Measurements from ENCODE around the gene NCBP3. TPM values are rescaled to one million over a fixed set of nuclear protein-coding genes. Genes with fewer than 3 reads are reported as not detected.

NCBP3 gene
- total and polyA plus RNA-seq, 2 of the 8 experiments (the other 6 are each of a cell fraction or from before 2014, with no cell fraction given) = 19.6 to 46.1 TPM

GRCh38 chr17:3891626-3892094, 45.6 kb upstream of the NCBP3 start:
- Histone ChIP-seq H3K79me2 (ENCODE audit: control insufficient read depth in 1 of 2, insufficient read depth in 2 of 2, low read length in 2 of 2) (no peaks in the 10 kb centered on the region; a peak in 1 of 4 replicates), H2BK12ac (ENCODE audit: low read depth, low read length) (peak overlapping the region; percentile 95), H3K27me3 (replicated peaks in 1 of 4; ENCODE audit: control insufficient read depth in 3 of 4, extremely low read depth in 1 of 4, insufficient read depth in 3 of 4, low read length in 3 of 4) (peaks cover 0 to 6% (median 1%) of the 10 kb centered on the region in 4 experiments; a peak in 3 of 7 replicates), H3K9me3 (ENCODE audit: insufficient read depth in 2 of 2, low read depth in 1 of 2, low read length in 1 of 2) (no peaks in the 10 kb centered on the region), H3K23ac (ENCODE audit: insufficient read length) (no peak overlapping the region), H3K4ac (replicated peaks; ENCODE audit: insufficient read length, low read depth, low read length) (peak overlapping the region; percentile 63), H3K79me1 (ENCODE audit: low read depth, low read length) (peaks cover 4% of the 10 kb centered on the region; the same call in 1 of the 2 replicates), H3K27ac (ENCODE audit: low read depth, low read length) (no peak overlapping the region), H2BK120ac (replicated peaks; ENCODE audit: low read depth, low read length) (no peak overlapping the region), H4K20me1 (replicated peaks in 1 of 2; ENCODE audit: control insufficient read depth in 1 of 2, insufficient read depth in 2 of 2, low read length in 2 of 2) (peaks cover 3 to 8% of the 10 kb centered on the region in 2 experiments), H4K5ac (ENCODE audit: insufficient read length, low read depth, low read length) (no peak overlapping the region), H2AK5ac (ENCODE audit: low read depth, low read length) (no peak overlapping the region), H2BK5ac (ENCODE audit: low read depth, low read length) (no peak overlapping the region; the same call in 1 of the 2 replicates), H4K8ac (ENCODE audit: extremely low read depth, insufficient read depth, low read length) (no peak overlapping the region), H2AFZ (ENCODE audit: low read length) (no peak overlapping the region), H3K4me1 (replicated peaks in 1 of 4; ENCODE audit: control insufficient read depth in 3 of 4, insufficient read depth in 4 of 4, low read length in 3 of 4) (peaks cover 6 to 34% (median 24%) of the 10 kb centered on the region in 4 experiments), H3K36me3 (ENCODE audit: control insufficient read depth in 2 of 4, insufficient read depth in 4 of 4, low read length in 3 of 4) (no peaks in the 10 kb centered on the region), H4K91ac (replicated peaks; ENCODE audit: insufficient read length, low read length) (no peak overlapping the region), H3K56ac (replicated peaks; ENCODE audit: insufficient read length, low read depth, low read length) (no peak overlapping the region), H3K23me2 (ENCODE audit: low read depth, low read length) (peaks cover 15% of the 10 kb centered on the region; the same call in 1 of the 2 replicates), H2BK20ac (ENCODE audit: low read length) (peak overlapping the region; percentile 62; the same call in 1 of the 2 replicates), H3K9ac (replicated peaks in 1 of 4; ENCODE audit: extremely low read depth in 1 of 4, low read depth in 3 of 4, low read length in 3 of 4) (peak overlapping the region in 2 of 4 experiments; percentile 42 to 52; a peak in 3 of 7 replicates), H3K18ac (ENCODE audit: extremely low read depth, low read length) (peak overlapping the region; percentile 48), H3K4me2 (ENCODE audit: insufficient read depth in 1 of 2, low read depth in 2 of 2, low read length in 2 of 2) (peak overlapping the region; percentile 77 to 90), H3K14ac (ENCODE audit: insufficient read length) (no peak overlapping the region), H3K4me3 (ENCODE audit: extremely low read depth in 1 of 4, insufficient read depth in 2 of 4, low read depth in 3 of 4, low read length in 4 of 4) (peak overlapping the region; percentile 52 to 82 (median 63)), H2BK15ac (ENCODE audit: low read length) (no peak overlapping the region; the same call in 1 of the 2 replicates)
- WGBS, 2 experiments (ENCODE audit: extremely low coverage in 1 of 2, insufficient coverage in 1 of 2, insufficient read length in 1 of 2, insufficient replicate concordance in 2 of 2, low coverage in 1 of 2, low lambda C conversion rate in 2 of 2, missing lambda C conversion rate in 1 of 2) = 9% methylated on average over 12 of the region's 12 CpGs; no CpG with 5 or more reads in 1 of the 2 experiments
- POLR2A ChIA-PET (ENCODE audit: partially characterized antibody) = interaction anchor here (0.6 to 1.2 kb wide), 3 partner anchors 27 to 221 kb away, joined by 3 read pairs; no protein-coding TSS in a partner anchor
- FAIRE-seq (no peak), DNase-seq (ENCODE audit: low read depth in 1 of 2, low spot score in 2 of 2) (no peak)
- CTCF ChIA-PET (ENCODE audit: partially characterized antibody) = interaction anchor here (0.7 to 2.9 kb wide), 2 partner anchors 18 to 47 kb away, joined by 3 to 13 read pairs; partner anchors contain the start of gene NCBP3
- TF ChIP-seq RNF2 (IDR thresholded peaks at IDR 0.05; ENCODE audit: borderline replicate concordance, low read depth, low read length, missing control alignments, poor library complexity, severe bottlenecking) = no peak
- no peak for TF ChIP-seq CTCF (IDR thresholded peaks at IDR 0.05; ENCODE audit: control extremely low read depth in 1 of 3, insufficient read depth in 1 of 3, low read depth in 1 of 3, low read length in 3 of 3)
- TF ChIP-seq, protein P1, sequence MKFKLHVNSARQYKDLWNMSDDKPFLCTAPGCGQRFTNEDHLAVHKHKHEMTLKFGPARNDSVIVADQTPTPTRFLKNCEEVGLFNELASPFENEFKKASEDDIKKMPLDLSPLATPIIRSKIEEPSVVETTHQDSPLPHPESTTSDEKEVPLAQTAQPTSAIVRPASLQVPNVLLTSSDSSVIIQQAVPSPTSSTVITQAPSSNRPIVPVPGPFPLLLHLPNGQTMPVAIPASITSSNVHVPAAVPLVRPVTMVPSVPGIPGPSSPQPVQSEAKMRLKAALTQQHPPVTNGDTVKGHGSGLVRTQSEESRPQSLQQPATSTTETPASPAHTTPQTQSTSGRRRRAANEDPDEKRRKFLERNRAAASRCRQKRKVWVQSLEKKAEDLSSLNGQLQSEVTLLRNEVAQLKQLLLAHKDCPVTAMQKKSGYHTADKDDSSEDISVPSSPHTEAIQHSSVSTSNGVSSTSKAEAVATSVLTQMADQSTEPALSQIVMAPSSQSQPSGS (IDR thresholded peaks at IDR 0.05; ENCODE audit: low read length) = no peak
- TF ChIP-seq USF2 (IDR thresholded peaks at IDR 0.05; ENCODE audit: low read length) = no peak
- TF ChIP-seq SP2 (IDR thresholded peaks at IDR 0.05; ENCODE audit: low read length) = no peak
- no peak for TF ChIP-seq SIN3A (conservative IDR thresholded peaks at IDR 0.05 in 1 of 2, IDR thresholded peaks at IDR 0.05 in 1 of 2; ENCODE audit: low read depth in 1 of 2, low read length in 2 of 2)
